ENCODE measurements around the gene BANK1.

DNA sequence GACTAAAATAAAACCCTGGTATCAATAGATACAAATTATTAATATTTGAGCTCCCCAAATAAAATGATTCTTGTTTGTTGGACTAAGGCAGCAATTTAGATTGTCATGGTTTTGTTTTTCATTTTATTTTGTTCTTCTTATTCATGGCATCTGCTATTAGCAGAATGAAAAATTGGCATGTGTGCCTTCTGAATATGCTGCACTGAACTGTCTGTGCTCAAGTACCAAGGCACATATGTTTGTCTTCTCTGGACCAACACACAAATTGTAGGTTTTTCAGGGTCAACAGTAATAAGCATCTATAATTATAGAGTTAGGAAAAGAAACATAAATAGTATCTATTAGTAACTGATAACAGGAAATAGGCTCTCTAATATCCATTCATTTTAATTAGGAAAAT lies 121.1 kb downstream of the BANK1 start:
- no peak for TF ChIP-seq POLR2A (IDR thresholded peaks at IDR 0.05; ENCODE audit: low read depth, low read length)
- TF ChIP-seq, protein P1, sequence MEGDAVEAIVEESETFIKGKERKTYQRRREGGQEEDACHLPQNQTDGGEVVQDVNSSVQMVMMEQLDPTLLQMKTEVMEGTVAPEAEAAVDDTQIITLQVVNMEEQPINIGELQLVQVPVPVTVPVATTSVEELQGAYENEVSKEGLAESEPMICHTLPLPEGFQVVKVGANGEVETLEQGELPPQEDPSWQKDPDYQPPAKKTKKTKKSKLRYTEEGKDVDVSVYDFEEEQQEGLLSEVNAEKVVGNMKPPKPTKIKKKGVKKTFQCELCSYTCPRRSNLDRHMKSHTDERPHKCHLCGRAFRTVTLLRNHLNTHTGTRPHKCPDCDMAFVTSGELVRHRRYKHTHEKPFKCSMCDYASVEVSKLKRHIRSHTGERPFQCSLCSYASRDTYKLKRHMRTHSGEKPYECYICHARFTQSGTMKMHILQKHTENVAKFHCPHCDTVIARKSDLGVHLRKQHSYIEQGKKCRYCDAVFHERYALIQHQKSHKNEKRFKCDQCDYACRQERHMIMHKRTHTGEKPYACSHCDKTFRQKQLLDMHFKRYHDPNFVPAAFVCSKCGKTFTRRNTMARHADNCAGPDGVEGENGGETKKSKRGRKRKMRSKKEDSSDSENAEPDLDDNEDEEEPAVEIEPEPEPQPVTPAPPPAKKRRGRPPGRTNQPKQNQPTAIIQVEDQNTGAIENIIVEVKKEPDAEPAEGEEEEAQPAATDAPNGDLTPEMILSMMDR (conservative IDR thresholded peaks at IDR 0.05; ENCODE audit: low read depth, low read length): no peak
